ENCODE data around the gene SBF2. TPM values are rescaled to one million over a fixed set of nuclear protein-coding genes. Genes with fewer than 3 reads are reported as not detected.

Gene SBF2
- total RNA-seq, 1 experiment from 2014 or later = 16.7 TPM

DNA sequence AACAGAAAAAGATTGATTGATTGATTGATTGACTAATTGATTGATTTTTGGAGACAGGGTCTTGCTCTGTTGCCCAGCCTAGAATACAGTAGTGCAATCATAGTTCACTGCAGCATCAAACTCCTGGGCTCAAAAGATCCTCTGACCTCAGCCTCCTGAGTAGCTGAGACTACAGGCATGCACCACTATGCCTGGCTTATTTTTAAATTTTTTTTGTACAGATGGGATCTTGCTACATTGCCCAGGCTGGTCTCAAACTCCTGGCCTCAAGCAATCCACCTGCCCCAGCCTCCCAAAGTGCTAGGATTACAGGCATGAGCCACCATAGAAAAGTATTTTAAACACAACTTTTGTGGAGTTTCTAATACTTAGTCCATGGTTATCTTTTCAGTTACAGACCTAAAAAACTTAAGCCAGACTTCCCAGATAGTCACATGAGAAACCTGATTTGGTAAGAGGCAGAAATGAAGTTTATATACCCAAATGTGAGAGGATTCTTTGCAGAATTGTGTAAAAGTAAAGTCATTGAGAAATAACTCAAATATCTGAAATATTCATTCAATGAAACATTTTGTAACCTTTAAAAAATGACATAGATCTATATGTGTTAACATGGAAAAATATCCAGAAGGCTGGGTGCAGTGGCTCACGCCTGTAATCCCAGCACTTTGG lies 443.7 kb downstream of the SBF2 start:
- Histone ChIP-seq H3K4me3 (no peak overlapping the region), H3K9me3 (no peaks in the 10 kb centered on the region), H3K36me3 (peaks cover 38% of the 10 kb centered on the region), H3K27me3 (no peaks in the 10 kb centered on the region)
- DNase-seq = no peak

DNA sequence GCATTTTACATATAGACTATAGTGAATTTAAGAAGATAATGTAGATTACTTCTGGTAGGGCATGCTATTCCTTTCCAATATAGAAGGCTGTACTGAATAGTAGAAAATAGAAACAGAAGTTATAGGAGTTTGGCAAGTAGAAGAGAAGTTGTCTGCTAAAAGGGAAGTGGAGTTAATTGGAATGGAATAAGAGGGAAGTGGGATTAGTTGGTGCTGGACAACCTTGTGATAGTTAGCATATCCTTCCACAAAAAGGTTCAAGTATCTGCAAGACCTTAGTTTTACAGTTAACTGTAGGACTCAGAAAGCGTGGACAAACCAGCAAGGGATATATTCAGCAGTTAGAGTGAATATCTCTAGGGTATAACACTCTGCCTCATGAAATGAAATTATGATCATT lies 444.6 kb downstream of the SBF2 start:
- no peaks in the 10 kb centered on the region for H3K9me3 ChIP-seq
- H3K4me3 ChIP-seq = no peak overlapping the region
- H3K27me3 ChIP-seq = no peaks in the 10 kb centered on the region
- H3K36me3 ChIP-seq = peaks cover 35% of the 10 kb centered on the region
- no peak for DNase-seq

- no peaks in the 10 kb centered on the region for H3K9me3 ChIP-seq
- peaks cover 23% of the 10 kb centered on the region for H3K36me3 ChIP-seq
- H3K27me3 ChIP-seq = no peaks in the 10 kb centered on the region
- no peak for DNase-seq
- H3K4me3 ChIP-seq = no peak overlapping the region
Measured at GRCh38 chr11:9847636-9848035, 446.4 kb downstream of the SBF2 start.

DNA sequence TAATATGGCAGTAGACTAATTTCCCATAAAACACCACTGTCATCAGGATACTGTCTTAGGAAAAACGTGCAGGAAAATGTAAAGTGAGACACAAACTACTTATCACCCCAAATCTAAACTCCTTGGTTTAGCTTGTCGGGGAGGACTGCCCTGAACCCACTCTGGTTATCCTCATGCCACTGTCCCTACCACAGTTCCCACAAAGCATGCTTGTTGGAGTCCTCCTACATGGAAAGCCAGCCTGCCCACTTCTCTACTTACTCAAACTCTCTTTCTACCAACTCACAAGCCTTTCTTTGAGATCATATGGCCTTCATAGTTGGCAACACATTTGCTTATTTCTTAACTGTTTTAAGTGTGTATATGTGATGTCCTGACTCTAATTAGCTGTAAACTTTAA lies 451.1 kb downstream of the SBF2 start:
- Histone ChIP-seq H3K4me3 (no peak overlapping the region), H3K36me3 (peaks cover 18% of the 10 kb centered on the region), H3K27me3 (no peaks in the 10 kb centered on the region), H3K9me3 (no peaks in the 10 kb centered on the region)
- no peak for DNase-seq

DNA sequence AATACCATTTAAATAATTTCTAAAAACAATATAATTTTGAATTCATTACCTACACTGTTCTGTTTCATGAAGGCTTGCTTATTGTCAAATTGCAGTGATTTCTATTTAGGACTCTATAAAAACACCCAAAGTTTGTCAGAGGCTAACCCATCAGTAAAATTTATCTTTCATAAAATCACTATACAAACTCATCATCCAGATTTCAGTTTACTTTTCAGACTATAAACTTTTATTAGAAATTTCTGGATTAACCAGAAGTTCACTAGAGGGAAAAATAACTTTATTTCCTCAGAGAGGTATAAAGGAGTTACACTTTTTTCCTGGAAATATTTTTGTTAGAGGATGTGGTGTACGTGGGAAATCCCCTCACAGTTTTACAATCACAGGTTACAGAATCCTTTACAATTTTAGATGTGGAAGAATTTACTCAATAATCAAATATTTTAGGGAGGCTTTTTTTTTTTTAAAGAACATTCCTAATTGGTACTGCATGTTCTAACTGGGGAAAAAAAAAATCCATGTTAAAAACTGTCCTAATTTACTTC lies 453.5 kb downstream of the SBF2 start:
- Histone ChIP-seq H3K9me3 (no peaks in the 10 kb centered on the region), H3K27me3 (no peaks in the 10 kb centered on the region), H3K4me3 (no peak overlapping the region), H3K36me3 (peaks cover 10% of the 10 kb centered on the region)
- DNase-seq = no peak

DNA sequence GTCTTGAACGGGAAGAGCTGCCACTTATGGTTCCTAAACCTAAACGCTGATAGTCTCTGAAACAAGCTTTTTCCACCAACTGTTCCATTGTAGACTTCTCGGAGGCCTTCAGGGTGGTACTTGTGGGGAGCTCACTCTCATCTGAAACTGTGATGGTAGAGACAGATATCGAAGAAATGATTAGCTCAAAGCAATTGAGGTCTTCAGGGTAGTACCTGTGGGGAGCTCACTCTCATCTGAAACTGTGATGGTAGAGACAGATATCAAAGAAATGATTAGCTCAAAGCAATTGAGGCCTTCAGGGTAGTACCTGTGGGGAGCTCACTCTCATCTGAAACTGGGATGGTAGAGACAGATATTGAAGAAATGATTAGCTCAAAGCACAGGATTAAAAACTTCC lies 454.5 kb downstream of the SBF2 start:
- Histone ChIP-seq H3K9me3 (no peaks in the 10 kb centered on the region), H3K4me3 (no peak overlapping the region), H3K27me3 (no peaks in the 10 kb centered on the region), H3K36me3 (peaks cover 6% of the 10 kb centered on the region)
- DNase-seq = no peak

DNA sequence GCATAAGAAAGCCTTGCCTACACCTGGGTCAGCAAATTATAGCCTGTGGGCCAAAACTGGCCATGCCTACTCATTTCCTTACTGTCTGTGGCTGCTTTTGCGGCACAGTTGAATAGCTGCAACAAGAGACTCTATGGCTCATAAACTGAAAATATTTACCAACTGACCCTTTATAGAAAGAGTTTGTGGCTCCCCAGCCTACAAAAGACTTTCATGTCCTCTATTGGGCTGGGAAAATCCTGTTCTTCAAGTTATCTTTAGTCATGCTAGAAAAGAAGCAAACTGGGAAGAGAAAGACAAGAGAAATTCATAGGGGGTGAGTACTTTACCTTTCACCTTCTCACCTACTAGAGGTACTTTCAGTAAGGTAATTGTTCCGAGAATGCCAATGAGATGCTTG lies 455.1 kb downstream of the SBF2 start:
- H3K27me3 ChIP-seq = no peaks in the 10 kb centered on the region
- H3K4me3 ChIP-seq = no peak overlapping the region
- peak; percentile 46 for DNase-seq
- peaks cover 6% of the 10 kb centered on the region for H3K36me3 ChIP-seq
- H3K9me3 ChIP-seq = no peaks in the 10 kb centered on the region

DNA sequence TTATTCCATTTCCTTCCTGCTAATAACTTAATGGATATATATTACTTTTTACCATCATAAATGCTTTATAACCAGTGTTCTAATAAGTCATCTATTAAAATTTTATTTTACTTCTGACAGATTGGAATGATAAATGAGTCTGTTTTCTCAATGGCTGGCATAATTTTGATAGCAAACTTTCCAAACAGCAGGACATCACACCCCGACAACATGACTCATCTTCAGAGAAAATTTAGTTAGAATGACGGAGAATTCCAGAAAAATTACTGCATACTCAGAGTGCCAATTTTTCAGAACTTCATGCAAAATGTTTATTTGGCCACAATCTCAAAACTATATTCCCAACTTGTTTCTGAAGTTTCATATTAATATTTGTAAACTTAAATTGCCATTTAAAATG lies 455.8 kb downstream of the SBF2 start:
- H3K9me3 ChIP-seq = no peaks in the 10 kb centered on the region
- no peak overlapping the region for H3K4me3 ChIP-seq
- no peaks in the 10 kb centered on the region for H3K27me3 ChIP-seq
- H3K36me3 ChIP-seq = peaks cover 6% of the 10 kb centered on the region
- DNase-seq = peak; percentile 26

GRCh38 chr11:9834291-9834690 lies 459.7 kb downstream of the SBF2 start:
- Histone ChIP-seq H3K36me3 (peaks cover 9% of the 10 kb centered on the region), H3K9me3 (no peaks in the 10 kb centered on the region), H3K4me3 (no peak overlapping the region), H3K27me3 (no peaks in the 10 kb centered on the region)
- no peak for DNase-seq

GRCh38 chr11:9831122-9831521 lies 462.9 kb downstream of the SBF2 start:
- Histone ChIP-seq H3K27me3 (no peaks in the 10 kb centered on the region), H3K4me3 (no peak overlapping the region), H3K9me3 (no peaks in the 10 kb centered on the region), H3K36me3 (peaks cover 5% of the 10 kb centered on the region; the same call in 1 of the 2 replicates)
- DNase-seq = no peak

DNA sequence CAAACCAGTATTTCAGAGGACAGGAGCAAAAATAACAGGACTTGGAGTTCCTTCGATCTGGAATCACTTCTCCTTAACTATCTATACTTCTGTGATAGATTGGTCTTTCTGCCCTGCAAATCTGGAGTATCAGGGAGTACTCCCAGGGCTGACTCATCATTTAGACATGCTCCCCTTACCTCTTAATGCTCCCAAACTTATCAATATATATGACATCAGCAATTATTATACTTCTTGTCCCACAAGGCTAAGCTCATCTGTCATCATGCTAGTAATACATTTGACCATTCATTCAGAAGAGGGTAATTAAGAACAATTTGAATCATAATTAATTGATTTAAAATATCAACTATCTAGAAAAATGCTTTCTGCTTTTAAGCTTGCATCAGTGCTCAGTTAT lies 466.3 kb downstream of the SBF2 start:
- H3K4me3 ChIP-seq = no peak overlapping the region
- DNase-seq = no peak
- peaks cover 5% of the 10 kb centered on the region; the same call in 1 of the 2 replicates for H3K36me3 ChIP-seq
- no peaks in the 10 kb centered on the region for H3K9me3 ChIP-seq
- H3K27me3 ChIP-seq = no peaks in the 10 kb centered on the region

DNA sequence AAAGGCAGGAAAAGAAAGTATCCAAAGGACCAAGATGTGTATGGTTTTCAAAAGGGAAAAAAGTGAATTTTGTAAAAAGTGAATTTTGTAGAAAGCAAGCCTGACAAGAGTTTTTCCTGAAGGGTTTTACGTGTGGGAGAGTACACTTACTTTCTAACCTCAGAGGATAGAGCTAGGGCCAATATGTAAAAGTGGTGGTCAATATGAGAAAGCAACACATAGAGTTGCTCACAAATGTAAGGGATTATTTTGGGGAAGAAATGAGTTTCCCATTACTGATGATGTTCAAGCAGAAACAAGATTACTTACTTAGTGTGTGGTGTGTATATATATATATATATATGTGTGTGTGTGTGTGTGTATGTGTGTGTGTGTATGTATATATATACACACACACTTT lies 467.6 kb downstream of the SBF2 start:
- no peak for DNase-seq
- 0 out of 2 replicates have a peak, but pooled peaks cover 3% of the 10 kb centered on the region for H3K36me3 ChIP-seq
- no peaks in the 10 kb centered on the region for H3K27me3 ChIP-seq
- no peaks in the 10 kb centered on the region for H3K9me3 ChIP-seq
- H3K4me3 ChIP-seq = no peak overlapping the region

DNA sequence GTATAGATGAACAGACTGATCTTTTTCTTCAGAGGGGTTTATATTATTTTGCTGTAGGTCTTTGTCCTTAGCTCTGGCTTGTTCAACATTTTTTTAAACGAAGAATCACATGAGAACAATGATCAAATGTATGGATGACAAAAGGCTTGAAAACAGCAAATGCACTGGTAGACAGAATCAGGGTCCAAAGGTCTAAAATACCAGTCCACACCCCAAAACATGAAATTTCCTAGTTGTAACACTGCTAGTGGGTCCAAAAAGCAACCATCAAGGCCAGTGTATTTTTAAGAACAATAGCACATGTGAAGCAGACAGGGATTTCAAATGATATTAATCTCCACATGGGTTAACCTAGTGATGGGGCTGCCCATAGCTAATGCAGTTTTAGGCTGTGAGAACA lies 468.1 kb downstream of the SBF2 start:
- no peak for DNase-seq
- Histone ChIP-seq H3K9me3 (no peaks in the 10 kb centered on the region), H3K4me3 (no peak overlapping the region), H3K36me3 (no peaks in the 10 kb centered on the region), H3K27me3 (no peaks in the 10 kb centered on the region)

DNA sequence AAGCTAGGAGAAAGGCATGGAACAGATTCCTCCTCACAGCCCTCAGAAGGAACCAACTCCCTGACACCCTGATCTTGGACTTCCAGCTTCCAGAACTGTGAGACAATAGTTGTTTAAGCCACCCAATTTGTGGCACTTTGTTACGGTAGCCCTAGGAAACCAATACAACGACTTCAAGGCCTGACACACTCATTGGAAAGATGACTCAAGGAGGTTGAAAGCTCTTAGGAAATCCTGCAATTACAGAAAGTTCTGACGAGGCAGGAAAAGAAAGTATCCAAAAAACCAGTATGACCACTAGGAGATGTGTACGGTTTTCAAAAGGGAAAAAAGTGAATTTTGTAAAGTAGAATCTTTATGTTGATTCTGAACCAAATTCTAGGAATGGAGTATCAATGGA lies 468.7 kb downstream of the SBF2 start:
- no peaks in the 10 kb centered on the region for H3K27me3 ChIP-seq
- DNase-seq = no peak
- H3K36me3 ChIP-seq = peaks cover 3% of the 10 kb centered on the region
- no peaks in the 10 kb centered on the region for H3K9me3 ChIP-seq
- H3K4me3 ChIP-seq = no peak overlapping the region

GRCh38 chr11:9823887-9824385 lies 470.1 kb downstream of the SBF2 start:
- DNase-seq = no peak
- Histone ChIP-seq H3K9me3 (no peaks in the 10 kb centered on the region), H3K4me3 (no peak overlapping the region), H3K36me3 (peaks cover 3% of the 10 kb centered on the region), H3K27me3 (no peaks in the 10 kb centered on the region)

DNA sequence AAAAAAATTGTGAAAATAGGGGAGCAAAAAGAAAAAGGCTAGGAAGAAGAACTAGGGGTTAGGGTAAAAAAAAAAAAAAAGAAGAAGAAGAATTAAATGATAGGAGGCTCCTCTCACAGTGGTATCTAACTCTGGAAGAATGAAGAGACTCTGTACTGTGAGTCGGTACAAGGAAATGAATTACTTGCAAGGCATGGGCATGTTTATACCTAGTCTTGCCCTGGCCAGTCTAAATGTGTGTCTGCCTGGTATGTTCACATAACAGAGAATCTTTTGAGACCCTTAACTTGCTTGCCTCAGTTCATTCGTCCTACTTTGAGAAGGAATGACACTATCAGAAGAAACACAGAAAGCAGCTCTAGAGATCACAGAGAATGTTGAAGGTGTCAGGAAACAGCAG lies 470.6 kb downstream of the SBF2 start:
- Histone ChIP-seq H3K27me3 (no peaks in the 10 kb centered on the region), H3K9me3 (no peaks in the 10 kb centered on the region), H3K36me3 (peaks cover 3% of the 10 kb centered on the region), H3K4me3 (no peak overlapping the region)
- no peak for DNase-seq

DNA sequence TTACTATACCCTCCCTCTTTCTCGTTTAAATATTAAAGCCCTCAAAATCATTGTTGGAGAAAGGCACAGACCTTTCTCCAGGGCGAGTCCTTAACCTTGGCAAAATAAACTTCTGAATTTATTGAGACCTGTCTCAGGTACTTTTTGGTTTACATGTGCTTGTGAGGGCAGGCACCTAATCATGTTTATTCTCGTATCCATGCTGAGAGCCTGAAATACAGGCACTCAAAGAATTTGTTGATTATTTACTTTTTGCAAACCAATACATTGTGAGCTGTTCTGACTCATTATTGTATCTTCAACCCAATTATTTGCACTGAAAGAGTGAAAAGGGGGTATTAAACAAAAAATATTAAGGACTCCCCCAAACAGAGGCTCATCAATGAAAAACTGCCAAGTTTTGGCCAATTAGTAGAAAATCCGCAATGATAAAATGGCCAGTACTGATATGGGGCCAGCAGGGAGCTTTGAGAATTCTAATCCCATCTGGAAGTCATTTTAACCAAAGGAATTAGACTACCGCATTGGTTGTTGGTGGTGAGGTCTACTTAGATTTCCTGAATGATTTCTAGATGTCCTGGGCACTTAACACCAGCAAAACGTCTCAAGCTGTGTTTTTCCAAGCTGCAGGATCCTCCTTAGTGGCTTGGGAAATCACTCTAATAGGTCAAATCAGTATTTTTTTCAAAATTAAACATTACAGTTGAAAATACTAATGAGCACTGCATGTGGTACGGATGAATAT lies 472.8 kb downstream of the SBF2 start:
- H3K27me3 ChIP-seq = no peaks in the 10 kb centered on the region
- H3K9me3 ChIP-seq = no peaks in the 10 kb centered on the region
- no peak for DNase-seq
- H3K36me3 ChIP-seq = peaks cover 6% of the 10 kb centered on the region
- H3K4me3 ChIP-seq = no peak overlapping the region

- H3K9me3 ChIP-seq = no peaks in the 10 kb centered on the region
- no peak for DNase-seq
- no peak overlapping the region for H3K4me3 ChIP-seq
- H3K27me3 ChIP-seq = no peaks in the 10 kb centered on the region
- H3K36me3 ChIP-seq = peaks cover 8% of the 10 kb centered on the region
Measured at GRCh38 chr11:9820260-9820659, 473.8 kb downstream of the SBF2 start.
